AG08396 (cell line): ENCODE measurements around the gene DLGAP1.

Experiments
- DNase-seq: peaks from one replicate; pipeline ENCODE4 v3.0.0; 2012; ENCODE audit warnings: low spot score, mixed read lengths

The DLGAP1 gene

GRCh38 chr18:4157352-4157751 is 297.8 kb downstream of the DLGAP1 start:
- no peak for DNase-seq

DNA sequence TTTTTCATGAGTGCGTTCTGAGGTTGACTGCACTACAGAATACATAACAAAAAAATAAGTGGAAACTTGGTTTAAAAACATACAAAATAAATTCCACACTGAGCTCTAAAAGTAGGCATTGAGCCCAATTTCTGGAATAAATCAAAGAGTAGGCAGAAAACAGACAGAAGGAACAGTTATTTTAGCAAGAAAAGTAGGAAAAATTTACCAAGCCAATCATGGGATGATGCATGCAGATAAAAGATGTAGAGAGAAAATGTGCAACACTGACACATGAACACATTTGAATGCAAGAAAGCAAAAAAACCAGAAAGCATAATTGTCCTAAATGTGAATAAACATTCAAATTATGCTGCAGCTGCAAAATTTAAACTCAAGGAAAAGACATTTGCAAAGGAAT is 308.3 kb downstream of the DLGAP1 start:
- no peak for DNase-seq

DNA sequence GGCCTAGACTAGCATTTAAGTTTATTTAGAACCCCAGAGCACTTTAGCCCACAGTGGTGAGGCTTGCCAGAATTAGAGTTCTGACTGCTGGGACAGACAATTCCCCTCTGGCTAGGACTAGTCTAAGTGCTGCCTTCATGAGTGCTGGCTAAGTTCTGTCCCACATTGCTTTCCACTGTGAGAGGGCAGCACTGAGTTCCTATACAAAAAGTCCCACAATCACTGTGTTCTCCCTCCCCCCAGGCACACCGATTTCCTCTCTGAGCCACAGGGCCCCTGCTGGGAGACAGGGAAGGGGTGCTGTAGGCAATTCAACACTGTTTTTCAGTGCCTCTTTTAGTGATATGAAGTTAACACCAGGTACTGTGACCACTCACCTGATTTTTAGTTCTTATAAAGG is 310.9 kb downstream of the DLGAP1 start:
- no peak for DNase-seq

DNA sequence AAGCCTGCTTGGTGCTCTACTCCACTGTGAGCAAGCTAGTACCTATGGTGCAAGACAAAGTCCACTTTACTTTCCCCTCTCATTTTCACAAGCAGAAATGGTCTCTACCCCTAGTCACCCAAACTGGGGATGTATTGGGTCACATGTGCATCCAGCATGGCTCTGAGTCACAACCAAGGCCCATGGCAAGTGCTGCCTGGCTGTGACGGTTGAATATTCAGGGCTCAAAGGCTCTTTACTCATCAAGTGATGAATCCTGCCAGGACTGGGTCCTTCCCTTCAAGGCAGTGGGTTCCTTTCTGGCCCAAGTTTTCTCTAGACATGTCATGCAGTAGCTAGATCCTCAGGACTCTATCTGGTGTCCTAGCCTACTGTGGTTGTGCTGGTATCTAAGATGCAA is 311.5 kb downstream of the DLGAP1 start:
- DNase-seq = no peak

- no peak for DNase-seq
These were observed 312.2 kb downstream of the DLGAP1 start for GRCh38 chr18:4142876-4143275.

- no peak for DNase-seq
These were observed 320.4 kb downstream of the DLGAP1 start for GRCh38 chr18:4134700-4135099.

DNA sequence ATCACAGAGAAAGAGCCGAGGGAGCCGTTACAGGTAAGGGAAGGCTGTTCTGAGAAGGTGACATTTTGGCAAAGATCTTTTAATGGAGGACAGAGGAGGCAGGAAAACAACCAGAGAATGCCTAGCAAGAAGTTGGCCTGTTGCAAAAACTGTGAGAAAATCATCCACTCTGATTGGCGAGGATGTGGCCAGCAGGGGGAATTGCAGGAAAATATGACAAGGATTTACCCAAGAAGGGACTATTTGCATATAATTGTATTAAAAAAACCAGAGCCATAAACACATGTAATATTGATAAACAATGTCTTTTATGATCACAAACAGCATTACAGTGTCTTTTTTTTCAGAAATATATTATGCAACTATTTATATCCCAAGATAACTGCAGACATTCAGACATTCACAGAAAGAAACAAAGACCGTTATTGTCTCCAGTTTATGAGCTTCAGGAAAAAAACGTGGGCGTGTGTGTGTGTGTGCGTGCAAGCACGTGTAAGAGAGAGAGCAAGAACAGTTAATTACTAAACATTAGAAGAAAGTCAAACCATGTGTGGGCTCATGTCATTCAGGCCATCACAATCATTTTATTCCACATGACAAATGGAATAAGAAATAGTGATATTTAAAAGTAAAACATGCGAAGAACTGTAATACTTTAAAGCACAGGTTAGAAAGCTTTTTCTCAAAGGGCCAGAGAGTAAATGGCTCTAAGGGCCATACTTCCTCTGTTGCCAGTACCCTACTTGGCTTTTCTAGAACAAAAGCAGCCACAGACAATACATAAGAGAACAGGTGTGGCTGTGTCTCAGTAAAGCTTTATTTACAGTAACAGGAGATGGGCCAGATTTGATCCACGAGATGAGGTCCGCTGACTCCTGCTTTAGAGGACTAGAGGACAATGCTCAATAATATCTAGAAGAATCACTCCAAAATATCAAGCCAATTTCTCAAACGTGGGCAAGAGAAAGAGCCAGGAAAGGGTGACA is 324.1 kb downstream of the DLGAP1 start:
- no peak for DNase-seq

GRCh38 chr18:4126939-4127338 is 328.2 kb downstream of the DLGAP1 start:
- no peak for DNase-seq

DNA sequence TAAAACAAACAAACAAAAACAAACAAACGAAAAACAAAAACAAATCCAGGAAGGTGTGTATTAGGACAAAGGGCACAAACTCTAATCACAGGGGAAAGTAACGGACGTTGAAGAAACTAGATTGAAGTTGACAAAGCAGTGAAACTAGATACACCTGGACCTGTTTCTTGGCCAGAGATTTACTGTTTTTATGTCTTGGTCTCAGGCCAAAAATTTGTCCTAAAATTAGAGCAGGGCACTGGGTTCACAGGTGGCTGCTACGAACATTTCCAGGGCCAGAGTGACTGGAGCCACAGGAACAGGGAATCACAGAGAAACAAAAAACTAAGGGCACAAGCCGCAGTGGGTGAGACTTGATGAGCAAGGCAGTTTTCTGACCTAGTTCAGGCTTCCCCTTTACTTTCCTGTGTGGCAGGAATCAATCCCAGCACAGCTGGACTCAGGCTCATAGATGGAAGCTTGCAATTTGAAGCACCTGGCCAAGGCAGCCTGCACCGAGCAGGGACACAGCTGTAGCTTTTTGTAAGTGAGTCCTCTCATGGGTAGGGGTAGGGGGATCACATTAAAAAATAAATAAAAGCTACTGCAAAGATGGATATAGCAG is 329.4 kb downstream of the DLGAP1 start:
- DNase-seq = no peak

GRCh38 chr18:4125224-4125623 is 329.9 kb downstream of the DLGAP1 start:
- DNase-seq = no peak

DNA sequence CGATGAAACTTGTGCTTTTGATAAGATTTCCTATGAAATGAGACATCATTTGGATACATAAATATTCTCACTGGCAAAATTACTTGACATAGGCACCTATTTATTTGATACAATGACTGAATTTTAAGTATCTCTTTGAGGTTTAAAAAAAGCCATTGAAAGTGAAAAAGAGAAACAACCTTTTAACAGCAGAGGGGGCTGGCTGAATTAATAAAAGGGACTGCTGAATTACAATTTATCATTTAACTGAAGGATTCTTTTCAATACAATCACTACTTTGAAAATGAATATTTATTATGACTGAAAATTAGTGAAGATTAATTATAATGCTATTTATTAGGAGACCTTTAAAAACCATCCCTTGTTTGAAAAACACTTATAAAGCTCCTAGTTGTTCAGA is 335.3 kb downstream of the DLGAP1 start:
- DNase-seq = no peak

DNA sequence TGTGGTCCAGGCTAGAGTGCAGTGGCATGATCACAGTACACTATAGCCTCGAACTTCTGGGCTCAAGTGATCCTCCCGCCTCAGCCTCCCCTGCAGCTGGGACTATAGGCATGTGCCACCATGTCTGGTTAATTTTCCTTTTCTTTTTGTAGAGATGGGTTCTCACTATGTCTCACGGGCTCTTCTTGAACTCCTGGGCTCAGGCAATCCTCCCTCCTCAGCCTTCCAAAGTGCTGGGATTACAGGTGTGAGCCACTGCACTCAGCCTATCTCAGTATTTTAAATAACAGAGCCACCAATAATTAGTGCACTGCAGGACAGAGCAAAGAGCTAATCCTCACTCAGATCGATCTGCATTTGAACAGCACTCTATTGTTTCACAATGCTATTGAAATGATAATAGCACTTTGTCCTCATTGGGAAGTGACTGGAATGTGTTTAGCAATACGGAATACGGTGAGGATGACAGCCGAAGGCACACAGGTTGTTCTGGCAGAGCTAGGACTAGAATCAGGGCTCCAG is 335.9 kb downstream of the DLGAP1 start:
- no peak for DNase-seq

DNA sequence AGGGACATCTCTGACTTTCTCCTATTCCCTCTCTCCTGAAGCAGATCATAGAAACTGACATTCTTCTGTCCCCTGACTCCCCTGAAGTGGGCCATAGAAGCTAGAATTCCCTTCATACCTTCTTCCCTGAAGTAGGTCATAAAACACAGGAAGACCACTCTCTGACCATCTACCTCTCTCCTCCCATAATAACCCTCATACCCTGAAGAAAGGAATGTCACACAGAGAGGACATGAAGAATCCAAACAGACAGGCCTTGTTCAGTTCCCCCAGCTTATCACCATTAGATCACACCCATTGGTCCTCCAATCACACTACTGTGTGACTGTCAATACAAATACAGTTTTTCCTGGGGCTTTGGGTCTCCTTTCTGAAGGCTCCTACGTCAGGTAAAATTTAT is 347.1 kb downstream of the DLGAP1 start:
- no peak for DNase-seq

- no peak for DNase-seq
These were observed 348.0 kb downstream of the DLGAP1 start for GRCh38 chr18:4107049-4107467.

DNA sequence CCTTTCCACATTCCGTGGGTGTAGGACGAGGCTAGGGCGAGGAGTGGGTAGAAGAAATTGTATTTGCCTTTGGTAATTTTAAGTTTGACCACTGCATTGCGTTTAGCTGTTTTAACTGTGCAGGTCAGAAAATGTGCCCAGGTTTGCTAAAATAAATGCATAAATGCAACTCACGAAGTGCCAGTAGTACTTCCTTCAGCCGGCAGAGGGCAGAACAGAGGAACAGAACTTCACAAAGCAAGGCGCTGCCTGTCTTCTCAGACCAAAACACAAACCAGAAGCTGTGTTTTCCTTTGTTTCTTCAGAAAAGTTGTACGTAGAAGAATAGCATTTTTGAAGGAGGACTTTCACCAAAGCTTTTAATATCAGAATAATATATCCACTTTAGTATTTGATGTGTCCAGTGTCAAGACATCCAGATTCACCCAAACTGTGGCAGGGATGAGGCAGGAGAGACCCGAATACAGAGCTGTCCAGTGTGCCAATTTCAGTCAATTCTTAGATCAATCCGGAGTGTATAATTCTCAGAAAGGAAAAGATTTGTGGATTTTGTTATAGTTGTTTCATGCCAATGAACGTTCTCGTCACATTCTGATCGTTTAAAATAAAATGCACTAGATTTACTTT is 348.6 kb downstream of the DLGAP1 start:
- DNase-seq = peak; percentile 9

DNA sequence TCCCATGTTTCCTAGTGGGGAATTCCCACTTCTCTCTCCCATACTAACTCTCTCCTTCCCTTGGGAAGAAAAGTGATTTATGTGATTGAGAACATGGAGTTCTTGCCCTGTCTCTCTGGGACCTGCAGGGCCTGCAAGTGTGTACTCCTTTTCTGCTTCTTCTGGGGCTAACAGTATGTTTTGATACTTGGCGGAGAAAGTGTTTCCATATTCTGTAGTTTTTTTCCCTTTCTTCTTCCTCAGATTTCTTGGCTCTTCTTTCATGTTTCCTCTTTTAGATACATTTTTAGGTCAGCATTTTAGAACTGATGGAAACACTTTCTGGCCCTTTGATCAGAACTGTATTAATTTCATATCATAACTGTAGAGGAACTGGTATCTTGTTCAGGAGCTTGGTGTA is 352.2 kb downstream of the DLGAP1 start:
- DNase-seq = no peak

DNA sequence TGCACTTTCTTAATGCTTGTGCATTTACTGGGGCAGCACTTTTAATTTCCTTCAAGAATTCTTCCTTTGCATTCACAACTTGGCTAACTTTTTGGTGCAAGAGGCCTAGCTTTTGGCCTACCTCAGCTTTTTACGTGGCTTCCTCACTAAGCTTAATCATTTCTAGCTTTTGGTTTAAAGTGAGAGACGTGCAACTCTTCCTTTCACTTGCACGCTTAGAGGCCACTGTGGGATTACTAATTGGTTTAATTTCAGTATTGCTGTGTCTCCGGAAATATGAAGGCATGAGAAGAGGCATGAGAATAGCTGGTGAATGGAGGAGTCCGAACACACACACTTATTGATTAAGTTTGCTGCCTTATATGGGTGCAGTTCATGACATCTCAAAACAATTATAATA is 354.1 kb downstream of the DLGAP1 start:
- no peak for DNase-seq

DNA sequence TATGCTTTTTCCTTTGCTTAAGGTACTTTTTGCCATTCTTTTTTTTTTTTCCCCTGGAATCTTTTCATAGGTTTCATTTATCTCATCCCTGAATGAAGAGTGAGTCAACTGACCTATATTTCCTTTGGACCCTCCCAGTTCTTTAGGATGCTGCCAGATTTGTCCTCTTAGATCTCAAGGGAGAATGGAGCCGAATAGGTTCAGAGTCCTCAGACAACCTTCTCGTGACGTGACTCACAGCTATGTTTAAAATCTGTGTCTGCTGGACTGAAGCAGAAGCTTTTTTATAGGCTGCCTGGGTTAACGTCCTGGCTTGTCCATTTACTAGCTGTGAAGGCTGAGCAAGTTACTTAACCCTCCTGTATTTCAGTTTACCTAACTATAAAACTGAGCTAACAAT is 358.6 kb downstream of the DLGAP1 start:
- no peak for DNase-seq

GRCh38 chr18:4093676-4094075 is 361.4 kb downstream of the DLGAP1 start:
- no peak for DNase-seq

DNA sequence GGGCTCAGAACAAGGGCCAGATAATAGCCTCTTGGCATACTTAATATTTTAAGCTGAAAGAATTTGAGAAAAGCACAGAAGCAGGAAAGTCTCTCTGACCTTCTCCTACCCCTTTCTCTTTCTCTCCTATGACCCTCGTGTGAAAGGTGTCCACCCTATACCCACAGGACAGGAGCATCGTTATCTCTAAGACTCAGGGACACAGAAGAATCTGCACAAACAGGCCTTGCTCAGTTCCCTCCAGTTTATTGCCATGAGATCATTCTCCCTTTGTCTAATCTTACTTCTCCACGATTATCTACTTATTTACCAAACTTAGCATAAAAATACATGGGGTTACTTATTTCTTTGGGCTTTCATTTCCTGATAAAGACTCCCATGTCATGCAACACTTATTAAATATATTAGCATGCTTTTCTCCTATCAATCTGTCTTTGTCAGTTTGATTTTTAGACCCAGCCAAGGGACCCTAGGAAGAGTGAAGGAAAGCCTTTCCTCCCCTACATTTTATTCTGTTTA is 370.7 kb downstream of the DLGAP1 start:
- DNase-seq = no peak

- no peak for DNase-seq
These were observed 376.9 kb downstream of the DLGAP1 start for GRCh38 chr18:4078246-4078645.

DNA sequence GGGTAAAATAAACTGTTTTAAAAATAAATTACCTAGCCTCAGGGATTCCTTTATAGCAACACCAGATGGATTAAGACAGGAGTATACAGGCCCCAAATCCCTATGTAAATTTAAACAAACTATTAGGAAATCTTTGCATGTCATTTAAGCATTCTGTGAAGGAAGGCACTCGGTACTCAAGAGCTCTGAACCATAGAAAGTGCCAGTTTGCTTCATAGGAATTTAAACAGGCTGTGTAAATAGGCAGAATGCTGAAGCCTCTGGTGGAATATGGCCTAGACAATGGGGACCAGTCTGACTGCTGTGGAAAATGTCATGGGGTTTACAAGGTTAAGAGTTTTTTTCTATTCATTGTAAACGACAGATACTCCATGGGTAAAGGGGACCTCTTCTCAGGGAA is 377.4 kb downstream of the DLGAP1 start:
- no peak for DNase-seq

DNA sequence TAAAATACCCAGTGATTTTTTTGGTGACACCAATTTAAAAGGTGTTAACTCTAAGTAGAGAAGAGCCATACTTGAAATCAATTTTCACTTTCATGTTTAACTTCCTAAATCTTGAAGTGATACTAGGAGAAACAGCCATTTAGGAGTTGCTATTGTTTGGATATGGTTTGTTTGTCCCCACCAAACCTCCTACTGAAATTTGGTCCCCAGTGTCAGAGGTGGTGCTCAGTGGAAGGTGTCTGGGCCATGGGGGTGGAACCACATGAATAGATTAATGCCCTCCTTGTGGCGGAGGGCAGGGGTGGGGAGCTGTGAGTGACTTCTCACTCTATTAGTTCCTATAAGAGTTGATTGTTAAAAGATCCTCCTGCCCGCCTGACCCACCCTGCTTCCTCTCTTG is 377.9 kb downstream of the DLGAP1 start:
- DNase-seq = no peak
